H1 (cell line): ENCODE measurements around the gene LRRC10.

Experiments used
- CREB1 ChIP-seq: IDR thresholded peaks from 2 replicates; pipeline ENCODE4 v1.6.1; 2012; ENCODE audit warnings: inconsistent platforms
- EZH2 ChIP-seq: fragments of 200-600 bp; sonication (generic); IDR thresholded peaks from 2 replicates; pipeline ENCODE4 v1.7.1; 2012; ENCODE audit warnings: low read depth, mild to moderate bottlenecking, moderate library complexity, low read length, inconsistent platforms; ENCODE audit not compliant: severe bottlenecking
- POLR2AphosphoS5 ChIP-seq: IDR thresholded peaks from 2 replicates; pipeline ENCODE4 v1.6.1; 2011; ENCODE audit warnings: low read depth, low read length
- RAD21 ChIP-seq, 2 experiments: IDR thresholded peaks in 1 of 2; conservative IDR thresholded peaks in 1 of 2; 2 replicates each; pipeline ENCODE4 v1.6.1; 2011; ENCODE audit warnings: low read depth in 2 of 2, low read length in 2 of 2, improper control_type of control experiment in 1 of 2, inconsistent platforms in 1 of 2, mild to moderate bottlenecking in 1 of 2, moderate library complexity in 1 of 2
- RBBP5 ChIP-seq: IDR thresholded peaks from 2 replicates; pipeline ENCODE4 v1.7.1; 2012; ENCODE audit warnings: low read depth, mild to moderate bottlenecking, inconsistent platforms, low read length, moderate library complexity, borderline replicate concordance
- SIN3A ChIP-seq, 2 experiments: IDR thresholded peaks in 1 of 2; conservative IDR thresholded peaks in 1 of 2; 2 replicates each; pipeline ENCODE4 v1.6.1; 2011 to 2012; ENCODE audit warnings: low read length in 2 of 2, improper control_type of control experiment in 1 of 2, low read depth in 1 of 2, mild to moderate bottlenecking in 1 of 2

DNA sequence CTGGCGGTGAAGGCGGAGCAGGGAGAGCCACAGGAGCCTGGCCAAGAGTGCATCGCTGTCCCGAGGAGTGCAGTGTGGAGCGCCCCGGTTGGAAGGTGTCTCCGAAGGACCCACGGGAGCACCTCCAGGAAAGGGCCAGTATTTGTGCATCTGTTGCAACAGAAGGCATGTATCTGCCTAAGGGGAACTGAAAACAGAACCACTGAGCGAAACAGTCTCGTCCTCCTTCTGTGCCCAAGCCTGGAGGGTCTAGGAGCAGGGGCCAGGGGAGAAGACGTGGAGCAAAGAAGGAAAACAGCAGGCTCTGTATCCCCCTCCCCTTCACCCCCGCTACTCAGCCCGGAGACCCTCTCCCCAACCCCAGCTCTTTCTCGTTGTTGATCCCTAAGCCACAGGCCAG lies 5.3 kb upstream of the LRRC10 start:
- TF ChIP-seq RBBP5, result no peak
- no peak for TF ChIP-seq CREB1
- TF ChIP-seq POLR2AphosphoS5, result no peak
- no peak for TF ChIP-seq SIN3A (conservative IDR thresholded peaks at IDR 0.05 in 1 of 2, IDR thresholded peaks at IDR 0.05 in 1 of 2; ENCODE audit: low read depth in 1 of 2, low read length in 2 of 2)
- TF ChIP-seq EZH2, result no peak
- no peak for TF ChIP-seq RAD21 (IDR thresholded peaks at IDR 0.05 in 1 of 2, conservative IDR thresholded peaks at IDR 0.05 in 1 of 2; ENCODE audit: low read depth in 2 of 2, low read length in 2 of 2)
